Keratinocyte (primary cell): ENCODE measurements around the gene BEGAIN.

Experiments used
- EZH2 ChIP-seq: IDR thresholded peaks from one replicate; pipeline ENCODE4 v1.6.1; 2012; ENCODE audit warnings: inconsistent platforms, mild to moderate bottlenecking, low read length, moderate library complexity
- TF ChIP-seq, protein P1 (sequence below), 3 experiments: IDR thresholded peaks in 1 of 3; conservative IDR thresholded peaks in 1 of 3; optimal IDR thresholded peaks in 1 of 3; 2 replicates in 2 of 3; 3 replicates in 1 of 3; pipeline versions ENCODE3 to v1.5.1; 2011; ENCODE audit warnings: low read length in 3 of 3, mild to moderate bottlenecking in 3 of 3, moderate library complexity in 2 of 3, control low read depth in 1 of 3, inconsistent platforms in 1 of 3; ENCODE audit not compliant: insufficient read depth in 2 of 3; ENCODE audit errors: extremely low read depth in 1 of 3

DNA sequence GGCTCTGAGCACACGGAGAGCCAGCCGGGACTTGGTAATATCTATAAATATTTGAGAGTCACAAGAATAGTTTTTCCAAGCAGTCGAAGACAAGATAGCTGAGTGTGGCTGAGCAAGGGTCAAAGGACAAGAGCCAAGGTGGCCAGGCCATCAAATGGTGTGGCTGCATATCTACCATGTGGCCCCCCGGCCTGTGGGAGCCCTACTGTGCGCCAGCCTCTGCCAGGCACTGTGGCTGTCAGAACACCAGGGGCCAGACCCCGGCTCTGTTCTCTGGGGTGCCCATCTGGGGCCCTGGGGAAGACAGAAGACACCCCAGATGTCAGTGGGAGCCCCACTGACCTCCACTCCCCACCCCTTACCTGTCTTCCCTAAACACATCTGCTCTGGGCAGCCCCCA is 22.7 kb downstream of the BEGAIN start:
- TF ChIP-seq EZH2: no peak
- TF ChIP-seq, protein P1, sequence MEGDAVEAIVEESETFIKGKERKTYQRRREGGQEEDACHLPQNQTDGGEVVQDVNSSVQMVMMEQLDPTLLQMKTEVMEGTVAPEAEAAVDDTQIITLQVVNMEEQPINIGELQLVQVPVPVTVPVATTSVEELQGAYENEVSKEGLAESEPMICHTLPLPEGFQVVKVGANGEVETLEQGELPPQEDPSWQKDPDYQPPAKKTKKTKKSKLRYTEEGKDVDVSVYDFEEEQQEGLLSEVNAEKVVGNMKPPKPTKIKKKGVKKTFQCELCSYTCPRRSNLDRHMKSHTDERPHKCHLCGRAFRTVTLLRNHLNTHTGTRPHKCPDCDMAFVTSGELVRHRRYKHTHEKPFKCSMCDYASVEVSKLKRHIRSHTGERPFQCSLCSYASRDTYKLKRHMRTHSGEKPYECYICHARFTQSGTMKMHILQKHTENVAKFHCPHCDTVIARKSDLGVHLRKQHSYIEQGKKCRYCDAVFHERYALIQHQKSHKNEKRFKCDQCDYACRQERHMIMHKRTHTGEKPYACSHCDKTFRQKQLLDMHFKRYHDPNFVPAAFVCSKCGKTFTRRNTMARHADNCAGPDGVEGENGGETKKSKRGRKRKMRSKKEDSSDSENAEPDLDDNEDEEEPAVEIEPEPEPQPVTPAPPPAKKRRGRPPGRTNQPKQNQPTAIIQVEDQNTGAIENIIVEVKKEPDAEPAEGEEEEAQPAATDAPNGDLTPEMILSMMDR (optimal IDR thresholded peaks at IDR 0.05 in 1 of 3, IDR thresholded peaks at IDR 0.05 in 1 of 3, conservative IDR thresholded peaks at IDR 0.05 in 1 of 3; ENCODE audit: extremely low read depth in 1 of 3, insufficient read depth in 2 of 3, low read length in 3 of 3): no peak
